GM12878 (cell line): ENCODE data around the gene DNAI2. TPM values are rescaled to one million over a fixed set of nuclear protein-coding genes. Genes with fewer than 3 reads are reported as not detected.

Source experiments
- ATAC-seq: fragments of 200-7000 bp; cut with Tn5 transposase; 3 replicates; pipeline ENCODE4 v1.9.1; 2020; ENCODE audit warnings: mild to moderate bottlenecking, moderate library complexity
- BruUV-seq: library from RNA; stranded (reverse); fragments of 400-500 nt; replicated peaks from 2 replicates; lab custom pipeline; 2021; lab: Mats Ljungman, UMichigan
- CTCF ChIA-PET: fragments of 300-600 bp; sonication (Branson Sonifier 250); formaldehyde crosslinking; extraction: SDS; loops from one replicate; lab custom pipeline; 2021; ENCODE audit warnings: inconsistent platforms; lab: Yijun Ruan, JAX
- POLR2A ChIA-PET: fragments of 350-600 bp; formaldehyde crosslinking; extraction: SDS; loops from one replicate; lab custom pipeline; 2021; ENCODE audit warnings: inconsistent platforms; lab: Charles Lee
- RAD21 ChIA-PET: fragments of 300-600 bp; sonication (Branson Sonifier 250); formaldehyde crosslinking; loops from one replicate; lab custom pipeline; 2023; ENCODE audit warnings: antibody characterized with exemption; ENCODE audit not compliant: unreplicated experiment; lab: Charles Lee
- SMC1A ChIA-PET: fragments of 300-600 bp; sonication (Branson Sonifier 250); formaldehyde crosslinking; loops from one replicate; lab custom pipeline; 2023; ENCODE audit not compliant: unreplicated experiment, uncharacterized antibody; lab: Charles Lee
- DNase-seq: peaks from one replicate; pipeline ENCODE4 v3.0.0-alpha.2; 2011; ENCODE audit warnings: low read depth, low spot score
- FAIRE-seq: peaks from 3 replicates; lab custom pipeline; 2011; peaks lifted over from hg19 to GRCh38; lab: Jason Lieb, UNC
- H2AFZ ChIP-seq: 2 replicates; pipeline ENCODE4 v1.6.0; 2011; ENCODE audit warnings: low read depth, low read length, control low read depth; ENCODE audit not compliant: control insufficient read depth
- H3K27ac ChIP-seq: 2 replicates; pipeline ENCODE4 v1.5.1; 2011; ENCODE audit warnings: control low read depth; ENCODE audit not compliant: control insufficient read depth, insufficient read depth
- H3K27me3 ChIP-seq, 2 experiments: replicated peaks in 1 of 2; 2 replicates each; pipeline versions ENCODE4 v1.6.0 to v1.6.1; 2011; ENCODE audit warnings: low read length in 1 of 2; ENCODE audit not compliant: control insufficient read depth in 2 of 2, insufficient read depth in 2 of 2
- H3K36me3 ChIP-seq, 2 experiments: 2 replicates each; pipeline ENCODE4 v1.5.1; 2011; ENCODE audit warnings: low read length in 1 of 2; ENCODE audit not compliant: control insufficient read depth in 2 of 2, insufficient read depth in 2 of 2
- H3K4me1 ChIP-seq: 2 replicates; pipeline ENCODE4 v1.6.1; 2011; ENCODE audit warnings: mild to moderate bottlenecking, low read length, moderate library complexity, mixed read lengths; ENCODE audit not compliant: control insufficient read depth, insufficient read depth
- H3K4me2 ChIP-seq: 2 replicates; pipeline ENCODE4 v1.6.0; 2011; ENCODE audit warnings: control low read depth; ENCODE audit not compliant: control insufficient read depth, insufficient read depth
- H3K4me3 ChIP-seq: fragments of 200-600 bp; sonication (generic); 2 replicates; pipeline ENCODE4 v1.5.1; 2016
- H3K79me2 ChIP-seq: 2 replicates; pipeline ENCODE4 v1.6.0; 2011; ENCODE audit warnings: low read length; ENCODE audit not compliant: control insufficient read depth, insufficient read depth
- H3K9ac ChIP-seq: 2 replicates; pipeline ENCODE4 v1.8.0; 2011; ENCODE audit warnings: low read length, control low read depth, mixed read lengths; ENCODE audit not compliant: control insufficient read depth, insufficient read depth
- H3K9me3 ChIP-seq: replicated peaks from 3 replicates; pipeline ENCODE4 v1.5.1; 2011; ENCODE audit warnings: mild to moderate bottlenecking, low read length; ENCODE audit not compliant: control insufficient read depth, insufficient read depth
- H4K20me1 ChIP-seq: 2 replicates; pipeline ENCODE4 v1.6.0; 2011; ENCODE audit not compliant: control insufficient read depth, insufficient read depth
- EP300 ChIP-seq, 2 experiments: fragments of 150-350 bp in 1 of 2; IDR thresholded peaks; 2 replicates each; pipeline ENCODE4 v1.6.1; 2011 to 2012; ENCODE audit warnings: low read depth in 2 of 2, low read length in 2 of 2, borderline replicate concordance in 1 of 2, improper control_type of control experiment in 1 of 2, inconsistent platforms in 1 of 2; ENCODE audit not compliant: control insufficient read depth in 1 of 2
- HDAC2 ChIP-seq: fragments of 200-600 bp; sonication (generic); IDR thresholded peaks from 2 replicates; pipeline ENCODE4 v1.6.1; 2017
- IRF3 ChIP-seq: fragments of 450-650 bp; IDR thresholded peaks from 2 replicates; pipeline ENCODE4 v1.6.1; 2014; ENCODE audit warnings: mild to moderate bottlenecking
- MTA2 ChIP-seq: fragments of 450-650 bp; IDR thresholded peaks from 2 replicates; pipeline ENCODE4 v1.6.1; 2016; ENCODE audit warnings: low read depth, mild to moderate bottlenecking, moderate library complexity
- NRF1 ChIP-seq: conservative IDR thresholded peaks from 2 replicates; pipeline ENCODE4 v1.6.1; 2011; ENCODE audit warnings: mild to moderate bottlenecking, low read depth, low read length, improper control_type of control experiment
- RAD51 ChIP-seq: fragments of 450-650 bp; IDR thresholded peaks from 2 replicates; pipeline ENCODE4 v1.6.1; 2016; ENCODE audit warnings: moderate library complexity, mild to moderate bottlenecking, inconsistent platforms
- RFX5 ChIP-seq: IDR thresholded peaks from 2 replicates; pipeline ENCODE4 v1.6.1; 2011; ENCODE audit warnings: low read depth, low read length, improper control_type of control experiment
- SMAD1 ChIP-seq: fragments of 450-650 bp; IDR thresholded peaks from 2 replicates; pipeline ENCODE4 v1.6.1; 2018; ENCODE audit warnings: mild to moderate bottlenecking, low read depth; ENCODE audit not compliant: partially characterized antibody
- SRF ChIP-seq, 2 experiments: IDR thresholded peaks; 2 replicates each; pipeline ENCODE4 v1.6.1; 2011; ENCODE audit warnings: low read depth in 2 of 2, low read length in 2 of 2, mild to moderate bottlenecking in 1 of 2, moderate library complexity in 1 of 2
- STAT3 ChIP-seq: IDR thresholded peaks from 2 replicates; pipeline ENCODE4 v1.6.1; 2011; ENCODE audit warnings: low read depth, low read length, improper control_type of control experiment
- ZBTB33 ChIP-seq: fragments of 450-650 bp; IDR thresholded peaks from 2 replicates; pipeline ENCODE4 v1.6.1; 2017; ENCODE audit warnings: mild to moderate bottlenecking
- ZNF274 ChIP-seq: IDR thresholded peaks from one replicate; pipeline ENCODE4 v1.8.0; 2011; ENCODE audit not compliant: insufficient read length, insufficient read depth
- ZZZ3 ChIP-seq: IDR thresholded peaks from 2 replicates; pipeline ENCODE4 v1.6.1; 2011; ENCODE audit warnings: low read depth; ENCODE audit not compliant: control insufficient read depth, insufficient read length
- WGBS: methylation state at CpG from one replicate; pipeline ENCODE4 v1.1.6; 2016; ENCODE audit warnings: low lambda C conversion rate; ENCODE audit not compliant: insufficient replicate concordance, insufficient coverage; ENCODE audit errors: missing lambda C conversion rate; 5-methylcytosine and 5-hydroxymethylcytosine counted together
- in situ Hi-C: fragments of 300-500 bp; cut with MboI; formaldehyde crosslinking; loops from 9 replicates; pipeline ENCODE4 v1.14.3; 2018; ENCODE audit warnings: mixed read lengths
- intact Hi-C: fragments of 100-400 bp; cut with micrococcal nuclease; formaldehyde crosslinking; loops from one replicate; pipeline ENCODE4 v1.14.2; 2022; ENCODE audit not compliant: unreplicated experiment
- polyA plus RNA-seq, 11 experiments: library from polyadenylated mRNA; depleted of rRNA in 4 of 11; unstranded in 6 of 11; stranded (reverse) in 5 of 11; fragments of >200 nt; fragmentation: Nextera tagmentation in 4 of 11; fragmentation: Illumina TruSeq in 1 of 11; extraction: Ambion mirVana in 4 of 11; extraction: Trizol in 1 of 11; gene quantifications; 1 replicate in 1 of 11; 2 replicates in 10 of 11; pipeline versions ENCODE4 v1.2.1 to v1.2.3, GENCODE V29; 2011 to 2016; ENCODE audit warnings: inconsistent platforms in 2 of 11, missing spikeins in 2 of 11, low read depth in 1 of 11
- total RNA-seq, 4 experiments: library from RNA; depleted of rRNA in 3 of 4; stranded (reverse); fragments of >200 nt in 3 of 4; fragmentation: Illumina TruSeq in 1 of 4; extraction: Trizol in 1 of 4; gene quantifications; 2 replicates each; pipeline versions ENCODE4 v1.2.1 to v1.2.3, GENCODE V29; 2013 to 2021

Gene DNAI2
- total and polyA plus RNA-seq, 10 of the 15 experiments (the other 5 are each of a cell fraction or from before 2014, with no cell fraction given): 0.04 to 1.8 (median 0.13) TPM

GRCh38 chr17:74350486-74350885 is 76.5 kb downstream of the DNAI2 start:
- Histone ChIP-seq H3K79me2 (no peaks in the 10 kb centered on the region), H3K9me3 (no peaks in the 10 kb centered on the region), H3K4me2 (no peak overlapping the region), H3K27ac (no peak overlapping the region), H3K27me3 (peaks cover 3% of the 10 kb centered on the region in 2 experiments; a peak in 3 of 4 replicates), H4K20me1 (no peaks in the 10 kb centered on the region), H2AFZ (no peak overlapping the region), H3K4me3 (no peak overlapping the region), H3K9ac (no peak overlapping the region), H3K36me3 (no peaks in the 10 kb centered on the region), H3K4me1 (no peaks in the 10 kb centered on the region)
- intact Hi-C loops (no loop called here), in situ Hi-C loops (no loop called here)
- TF ChIP-seq ZZZ3: no peak
- no peak for TF ChIP-seq IRF3
- TF ChIP-seq SMAD1: no peak
- no peak for TF ChIP-seq NRF1
- TF ChIP-seq ZBTB33: no peak
- TF ChIP-seq EP300 (IDR thresholded peaks at IDR 0.05; ENCODE audit: borderline replicate concordance in 1 of 2, control insufficient read depth in 1 of 2, low read depth in 2 of 2, low read length in 2 of 2): no peak
- no peak for TF ChIP-seq RFX5
- TF ChIP-seq MTA2: no peak
- no peak for TF ChIP-seq HDAC2
- no peak for TF ChIP-seq ZNF274
- TF ChIP-seq STAT3: no peak
- TF ChIP-seq SRF (IDR thresholded peaks at IDR 0.05; ENCODE audit: low read depth in 2 of 2, low read length in 2 of 2): no peak
- no peak for TF ChIP-seq RAD51
- ATAC-seq: no peak
- FAIRE-seq: no peak
- WGBS: 47% methylated on average over 20 of the region's 20 CpGs
- DNase-seq: no peak
- RAD21 ChIA-PET: no interaction called here
- CTCF ChIA-PET: interaction anchor here (1.6 kb wide), 1 partner anchor 66 kb away, joined by 3 read pairs; no protein-coding TSS in a partner anchor
- POLR2A ChIA-PET: no interaction called here
- SMC1A ChIA-PET: interaction anchor here (1.4 kb wide), 1 partner anchor 9 kb away, joined by 4 read pairs; no protein-coding TSS in a partner anchor
- BruUV-seq: no TSS peak
